GM19324 (cell line): ENCODE data around the gene ODAD2.
"Not testable (repeated sequence)": the region's sequence is repeated elsewhere in the genome, so short reads cannot be mapped to it uniquely, and the experiment has no call there.

Source experiments
- ATAC-seq: cut with Tn5 transposase; IDR thresholded peaks from one replicate; pipeline ENCODE4 v1.9.1; 2021; ENCODE audit warnings: mild to moderate bottlenecking, moderate library complexity; ENCODE audit not compliant: unreplicated experiment, low FRiP score

ODAD2 gene, protein sequence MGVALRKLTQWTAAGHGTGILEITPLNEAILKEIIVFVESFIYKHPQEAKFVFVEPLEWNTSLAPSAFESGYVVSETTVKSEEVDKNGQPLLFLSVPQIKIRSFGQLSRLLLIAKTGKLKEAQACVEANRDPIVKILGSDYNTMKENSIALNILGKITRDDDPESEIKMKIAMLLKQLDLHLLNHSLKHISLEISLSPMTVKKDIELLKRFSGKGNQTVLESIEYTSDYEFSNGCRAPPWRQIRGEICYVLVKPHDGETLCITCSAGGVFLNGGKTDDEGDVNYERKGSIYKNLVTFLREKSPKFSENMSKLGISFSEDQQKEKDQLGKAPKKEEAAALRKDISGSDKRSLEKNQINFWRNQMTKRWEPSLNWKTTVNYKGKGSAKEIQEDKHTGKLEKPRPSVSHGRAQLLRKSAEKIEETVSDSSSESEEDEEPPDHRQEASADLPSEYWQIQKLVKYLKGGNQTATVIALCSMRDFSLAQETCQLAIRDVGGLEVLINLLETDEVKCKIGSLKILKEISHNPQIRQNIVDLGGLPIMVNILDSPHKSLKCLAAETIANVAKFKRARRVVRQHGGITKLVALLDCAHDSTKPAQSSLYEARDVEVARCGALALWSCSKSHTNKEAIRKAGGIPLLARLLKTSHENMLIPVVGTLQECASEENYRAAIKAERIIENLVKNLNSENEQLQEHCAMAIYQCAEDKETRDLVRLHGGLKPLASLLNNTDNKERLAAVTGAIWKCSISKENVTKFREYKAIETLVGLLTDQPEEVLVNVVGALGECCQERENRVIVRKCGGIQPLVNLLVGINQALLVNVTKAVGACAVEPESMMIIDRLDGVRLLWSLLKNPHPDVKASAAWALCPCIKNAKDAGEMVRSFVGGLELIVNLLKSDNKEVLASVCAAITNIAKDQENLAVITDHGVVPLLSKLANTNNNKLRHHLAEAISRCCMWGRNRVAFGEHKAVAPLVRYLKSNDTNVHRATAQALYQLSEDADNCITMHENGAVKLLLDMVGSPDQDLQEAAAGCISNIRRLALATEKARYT

DNA sequence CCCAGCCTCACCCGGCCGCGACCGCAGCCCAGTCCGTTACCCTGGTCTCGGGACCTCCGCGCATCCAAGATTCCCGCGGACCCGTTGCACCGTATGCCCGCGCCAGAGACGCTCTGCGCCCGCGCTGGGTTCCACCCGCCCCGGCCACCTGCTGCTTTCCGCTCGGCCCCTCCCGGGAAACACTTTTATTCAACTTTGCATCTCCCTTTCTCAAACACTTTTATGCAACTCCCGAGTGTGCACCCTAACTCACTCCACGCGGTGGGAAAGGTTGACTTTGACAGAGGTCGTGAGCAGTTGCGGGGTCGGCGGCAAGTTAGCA is at the start of gene ODAD2:
TSS of gene ODAD2 (minus strand) at position 126 of the 322 bp plus-strand sequence. CDS start 3,937 bp downstream, outside the sequence.
- ATAC-seq, result no peak

- ATAC-seq, result no peak
Observed at GRCh38 chr10:28047061-28047460, 48.2 kb upstream of the ODAD2 start.

- ATAC-seq, result no peak
Observed at GRCh38 chr10:28046579-28046978, 47.7 kb upstream of the ODAD2 start.

GRCh38 chr10:28043941-28044340 is 45.1 kb upstream of the ODAD2 start:
- no peak for ATAC-seq

DNA sequence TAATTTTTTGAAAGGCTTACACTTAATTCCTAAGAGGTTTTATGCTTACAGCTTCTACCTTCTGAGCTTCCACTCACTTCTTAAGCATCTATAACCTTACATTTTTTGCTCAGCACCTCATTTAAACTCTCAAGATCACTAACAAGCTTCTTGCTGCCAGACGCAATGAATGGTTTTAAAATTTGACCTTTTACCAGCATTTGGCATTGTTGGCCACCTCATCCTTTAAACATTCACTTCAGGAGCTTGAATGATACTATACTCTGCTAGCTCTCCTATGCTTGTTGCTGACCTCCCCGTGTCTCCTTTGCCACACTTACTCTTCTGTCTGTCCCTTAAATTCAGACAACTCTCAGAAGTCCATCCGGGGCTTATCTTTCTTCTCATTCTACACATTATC is 37.7 kb upstream of the ODAD2 start:
- no peak for ATAC-seq

DNA sequence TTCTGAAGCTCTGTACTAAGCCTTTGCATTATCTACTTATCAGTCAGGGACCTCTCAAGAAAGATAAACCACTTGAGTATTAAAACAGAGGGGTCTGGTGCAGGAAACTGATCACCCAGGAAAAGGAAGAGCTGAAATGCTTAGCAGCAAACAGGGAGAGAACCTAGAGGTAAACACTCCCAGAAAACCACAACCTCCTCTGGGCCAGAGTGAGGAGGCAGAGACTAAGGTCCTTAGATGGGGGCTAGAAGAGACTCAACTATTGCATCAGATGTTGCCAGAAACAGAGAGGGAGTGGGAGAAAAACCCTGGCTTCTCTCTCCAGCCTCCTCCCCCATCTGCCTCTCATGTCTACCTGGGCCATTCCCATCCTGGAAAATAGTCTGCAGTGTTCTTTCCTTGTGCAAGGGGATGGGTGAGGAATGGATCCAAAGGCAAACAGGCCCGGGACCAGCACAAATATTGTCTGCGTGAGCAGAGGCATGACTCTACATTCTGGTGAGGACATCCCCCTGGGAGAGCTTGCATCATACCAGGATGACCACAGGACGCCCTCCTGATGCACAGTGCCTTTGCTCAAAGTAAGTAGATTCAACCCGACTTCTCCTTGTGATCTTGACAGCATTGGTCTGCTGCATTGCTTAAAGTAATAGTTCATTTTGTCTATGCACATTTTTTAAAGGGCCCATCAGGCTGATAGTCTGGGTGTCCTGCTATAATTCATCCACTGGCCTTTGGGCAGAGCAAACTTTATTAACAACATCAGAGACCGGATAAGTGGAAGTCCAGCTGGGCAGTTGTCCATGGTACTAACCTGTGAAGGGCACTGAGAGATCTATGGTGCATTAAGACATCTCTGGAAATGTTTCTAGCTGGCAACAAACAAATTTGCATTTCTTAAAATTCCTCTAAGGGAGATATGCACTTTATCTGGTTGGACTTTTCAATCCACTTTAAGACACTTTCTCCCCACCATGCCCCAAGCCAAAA is 22.4 kb upstream of the ODAD2 start:
- ATAC-seq, result no peak

DNA sequence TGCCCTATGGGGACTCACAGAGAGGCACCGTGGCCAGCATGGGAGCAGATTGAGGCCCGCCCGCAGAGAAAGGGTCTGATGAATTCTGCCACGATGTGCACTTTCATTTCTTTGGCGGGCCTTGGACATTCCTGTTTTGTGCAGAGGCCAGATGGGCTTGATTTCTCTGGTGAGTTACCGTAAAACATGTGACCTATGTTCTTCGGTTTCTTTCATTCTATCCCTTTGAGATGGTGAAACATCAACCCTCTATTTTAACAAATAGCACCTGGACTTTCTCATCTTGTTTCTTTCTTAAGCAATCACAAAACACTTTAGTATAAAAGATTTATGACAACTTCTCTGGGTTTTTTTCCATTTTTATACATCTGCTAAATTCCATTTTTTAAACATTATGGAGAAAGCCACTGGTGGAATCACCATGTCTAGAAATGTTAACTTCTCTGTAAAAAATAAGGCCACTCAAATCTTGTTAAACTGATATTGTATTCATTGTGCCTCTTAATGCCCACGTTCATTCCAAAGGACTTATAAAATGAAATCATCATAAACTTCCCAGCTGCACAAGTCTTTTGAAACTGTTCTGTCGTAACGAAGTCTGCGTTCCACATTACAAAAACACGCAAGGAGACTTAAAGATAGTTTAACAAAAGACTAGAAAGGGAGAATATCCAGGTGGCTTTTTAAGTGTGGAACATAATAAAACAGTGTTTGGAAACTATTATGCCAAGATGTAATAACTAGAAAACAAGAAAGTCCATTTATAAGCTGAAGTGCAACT is 21.4 kb upstream of the ODAD2 start:
- no peak for ATAC-seq

- ATAC-seq, result no peak
Observed at GRCh38 chr10:28014651-28015050, 15.8 kb upstream of the ODAD2 start.

DNA sequence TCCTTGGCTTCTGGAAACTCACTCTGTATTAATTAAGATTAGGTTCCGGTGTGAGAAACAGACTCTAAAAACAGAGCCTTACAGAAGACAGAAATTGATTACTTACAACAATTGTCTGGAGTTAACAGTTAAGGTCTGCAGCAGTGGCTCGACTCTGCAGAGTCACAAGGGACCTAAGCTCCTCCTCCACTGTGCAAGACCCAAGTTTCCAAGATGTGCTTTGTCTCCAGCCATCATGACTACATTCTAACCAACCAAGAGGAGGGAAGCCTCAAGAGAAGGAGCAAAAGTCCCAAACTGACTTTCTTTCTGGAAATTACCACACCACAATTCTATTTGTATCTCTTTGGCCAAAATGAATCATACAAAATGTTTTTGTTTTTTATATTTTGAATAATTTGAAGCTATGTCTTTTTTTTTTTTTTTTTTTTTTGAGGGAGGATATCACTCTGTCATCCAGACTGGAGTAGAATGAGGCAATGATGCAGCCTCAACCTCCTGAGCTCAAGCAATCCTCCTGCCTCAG is 14.2 kb upstream of the ODAD2 start:
- no peak for ATAC-seq

- ATAC-seq, result no peak
Observed at GRCh38 chr10:28010821-28011220, 11.9 kb upstream of the ODAD2 start.

- no peak for ATAC-seq
Observed at GRCh38 chr10:28008054-28008453, 9.2 kb upstream of the ODAD2 start.

- ATAC-seq, result no peak
Observed at GRCh38 chr10:28001353-28001752, 2.5 kb upstream of the ODAD2 start.

DNA sequence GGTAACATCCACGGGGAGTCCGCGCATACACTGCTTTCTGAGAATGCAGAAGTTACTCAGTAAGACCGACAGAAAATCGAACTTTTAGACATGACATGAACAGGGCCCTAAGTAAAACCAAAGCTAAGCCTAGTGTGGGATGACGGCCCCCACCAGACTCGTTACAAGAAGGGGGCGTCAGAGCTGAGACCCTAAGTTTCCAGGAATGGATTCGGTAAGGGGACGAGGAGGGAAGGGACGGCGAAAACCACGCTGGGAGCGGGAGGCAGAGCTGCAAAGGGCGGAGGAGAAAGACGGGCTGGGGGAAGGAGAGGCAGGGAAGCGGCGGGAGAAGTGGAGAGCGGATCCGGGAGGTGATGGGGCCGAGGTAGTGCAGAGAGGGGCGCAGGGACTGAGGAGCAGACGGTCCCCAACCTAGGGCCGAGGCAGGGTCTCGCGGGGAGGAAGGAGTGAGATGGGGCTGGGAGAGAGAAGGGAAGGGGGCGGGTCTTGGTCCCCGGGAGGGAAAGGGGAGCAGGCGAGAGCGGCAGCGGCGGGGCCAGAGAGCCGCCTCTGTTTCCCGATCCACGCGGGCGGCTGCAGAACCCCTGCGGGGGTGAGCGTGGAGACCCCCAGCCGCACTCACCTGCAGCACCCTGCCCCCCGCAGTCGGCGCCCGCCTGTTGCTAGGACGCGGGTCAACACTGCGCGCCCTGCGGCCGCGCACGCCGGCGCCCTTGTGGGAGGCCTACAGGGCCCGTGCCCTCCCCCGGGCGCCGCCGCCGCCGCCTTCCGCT is 513 bp downstream of the ODAD2 start:
- no peak for ATAC-seq

DNA sequence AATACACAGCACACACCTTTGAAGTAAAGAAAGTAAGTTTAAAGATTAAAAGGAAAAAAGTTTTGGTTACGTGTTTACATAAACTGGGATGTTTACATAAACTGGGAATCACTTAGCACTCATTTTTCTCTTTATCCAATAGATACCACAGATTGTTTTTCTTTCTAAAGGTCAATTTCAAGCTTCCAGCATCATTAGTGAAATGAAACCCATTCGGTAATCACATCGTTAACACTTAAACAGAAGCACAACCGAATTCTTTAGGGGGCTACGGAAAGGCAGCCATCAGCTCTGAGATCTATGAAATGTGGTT is 1.1 kb downstream of the ODAD2 start:
- no peak for ATAC-seq

GRCh38 chr10:27995311-27995710 is 3.6 kb downstream of the ODAD2 start:
- no peak for ATAC-seq

GRCh38 chr10:27989357-27989756 is 9.5 kb downstream of the ODAD2 start:
- ATAC-seq, result not testable (repeated sequence)

DNA sequence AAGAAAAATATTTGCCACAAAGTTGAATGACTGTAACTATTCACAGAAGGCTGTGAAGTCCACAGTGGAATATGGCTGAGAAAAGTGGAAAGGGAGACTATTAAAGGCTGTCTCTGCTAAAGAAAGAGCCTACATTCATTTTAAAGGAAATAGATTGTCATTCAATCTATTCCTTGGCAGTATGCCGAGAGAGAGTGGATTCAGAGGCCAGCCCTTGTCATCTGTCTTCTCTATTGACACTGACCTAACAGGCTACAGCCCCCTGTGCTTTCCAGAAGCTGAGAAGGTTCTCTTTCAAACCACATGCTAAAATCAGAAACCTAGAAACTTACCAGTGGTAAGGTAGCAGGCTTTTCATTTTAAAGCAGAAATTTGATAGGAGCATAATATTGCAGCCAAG is 12.1 kb downstream of the ODAD2 start:
- no peak for ATAC-seq

DNA sequence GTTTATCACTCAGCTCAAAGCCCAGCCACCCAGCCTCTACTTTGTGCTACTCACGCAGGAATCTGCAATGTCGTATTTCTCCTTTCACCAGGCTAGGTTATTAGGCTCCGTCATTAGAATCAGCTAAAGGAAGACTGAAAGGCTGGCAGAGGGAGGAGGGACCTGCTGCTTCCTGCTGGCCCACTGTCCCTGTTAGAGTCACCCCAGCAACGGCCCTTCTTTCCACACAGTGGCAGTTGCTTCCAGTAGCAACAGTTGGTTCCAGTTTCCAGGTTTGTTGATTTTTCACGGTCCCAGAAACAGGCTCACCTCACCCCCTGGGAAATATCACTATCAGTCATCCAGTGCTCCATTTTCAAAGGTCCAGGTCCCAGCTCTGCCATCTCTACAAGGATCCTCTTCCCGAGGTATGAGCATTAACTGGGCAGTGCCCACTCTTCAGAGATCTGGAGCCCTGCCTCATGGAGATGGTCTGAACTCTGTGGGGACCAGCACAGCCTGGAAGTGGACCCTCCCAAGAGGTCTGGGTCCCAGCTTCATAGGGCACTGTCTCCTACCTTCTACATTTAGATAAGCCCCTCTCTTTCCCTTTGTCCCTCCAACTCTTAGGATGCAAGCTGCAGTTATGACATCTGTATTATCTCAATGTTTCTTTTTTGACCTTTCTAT is 15.9 kb downstream of the ODAD2 start:
- ATAC-seq, result no peak
